ENCODE data around the gene C3orf33. TPM values are rescaled to one million over a fixed set of nuclear protein-coding genes. Genes with fewer than 3 reads are reported as not detected.

Gene C3orf33
- total RNA-seq, 1 experiment from 2014 or later = 4.7 TPM

DNA sequence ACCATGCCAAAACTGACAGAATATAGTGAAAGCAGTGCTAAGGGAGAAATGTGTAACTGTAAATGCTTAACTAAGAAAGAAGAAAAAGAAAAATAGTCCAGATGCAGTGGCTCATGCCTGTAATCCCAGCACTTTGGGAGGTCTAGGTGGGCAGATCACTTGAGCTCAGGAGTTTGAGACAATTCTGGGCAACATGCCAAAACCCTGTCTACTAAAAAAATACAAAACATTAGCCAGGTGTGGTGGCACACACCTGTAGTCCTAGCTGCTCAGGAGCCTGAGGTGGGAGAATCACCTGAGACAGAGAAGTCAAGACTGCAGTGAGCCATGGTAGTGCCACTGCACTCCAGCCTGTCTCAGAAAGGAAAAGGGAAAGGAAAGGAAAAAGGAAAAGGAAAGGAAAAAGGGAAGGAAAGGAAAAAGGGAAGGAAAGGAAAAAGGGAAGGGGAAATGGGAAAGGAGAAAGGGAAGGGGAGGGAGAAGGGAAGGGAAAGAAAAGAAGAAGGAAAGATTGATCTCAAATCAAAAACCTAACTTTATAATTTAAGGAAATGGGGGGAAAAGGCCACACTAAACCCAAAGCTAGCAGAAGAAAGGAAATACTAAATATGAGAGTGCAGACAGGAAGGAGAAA, 20.3 kb downstream of the C3orf33 start:
- Histone ChIP-seq H3K9me2 (ENCODE audit: insufficient read depth) (no peaks in the 10 kb centered on the region), H3K4me2 (ENCODE audit: low read length) (no peak overlapping the region), H3K36me3 (ENCODE audit: control insufficient read depth in 1 of 2, insufficient read depth in 2 of 2, low read length in 2 of 2) (no peaks in the 10 kb centered on the region), H3K9me3 (ENCODE audit: control insufficient read depth in 1 of 2, insufficient read depth in 1 of 2, low read depth in 1 of 2, low read length in 2 of 2) (no peaks in the 10 kb centered on the region), H3K27ac (ENCODE audit: low read depth, low read length) (no peak overlapping the region), H2AFZ (ENCODE audit: low read depth, low read length, poor library complexity, severe bottlenecking) (no peak overlapping the region), H3K79me2 (ENCODE audit: insufficient read depth, low read length) (peaks cover 4% of the 10 kb centered on the region; the same call in 1 of the 2 replicates), H3K9ac (ENCODE audit: low read length) (no peak overlapping the region), H3K4me3 (replicated peaks in 1 of 2; ENCODE audit: low read depth in 1 of 2, low read length in 2 of 2) (no peak overlapping the region), H4K20me1 (ENCODE audit: insufficient read depth) (no peaks in the 10 kb centered on the region), H3K4me1 (ENCODE audit: control insufficient read depth in 1 of 2, insufficient read depth in 2 of 2, low read length in 2 of 2) (peaks cover 5% of the 10 kb centered on the region in 2 experiments; a peak in 2 of 4 replicates), H3K27me3 (ENCODE audit: insufficient read depth, low read length) (no peaks in the 10 kb centered on the region)
- ATAC-seq (no peak), DNase-seq (ENCODE audit: low read depth, low spot score) (no peak)
- BruUV-seq (replicated peaks) = no TSS peak
- intact Hi-C loops (cut with micrococcal nuclease) = no loop called here
- ChIA-PET CTCF (interaction anchor here (1.5 kb wide), 1 partner anchor 20 kb away, joined by 4 read pairs; the partner anchor contains the start of gene C3orf33), POLR2A (interaction anchor here (0.7 to 1.8 kb wide), 2 partner anchors 11 to 20 kb away, joined by 3 to 5 read pairs; partner anchors contain the start of gene C3orf33), RAD21 (ENCODE audit: low non-redundant PET in 1 of 2, low total read pairs in 2 of 2, uncharacterized antibody in 2 of 2, unreplicated experiment in 2 of 2) (no interaction called here)
- TF ChIP-seq EZH2phosphoT487 (IDR thresholded peaks at IDR 0.05; ENCODE audit: borderline replicate concordance) (no peak), FOSL1 (IDR thresholded peaks at IDR 0.05; ENCODE audit: low read depth) (no peak), ELF1 (IDR thresholded peaks at IDR 0.05; ENCODE audit: borderline replicate concordance, low read depth) (no peak), SP1 (IDR thresholded peaks at IDR 0.05; ENCODE audit: low read depth) (no peak), CEBPB (IDR thresholded peaks at IDR 0.05; ENCODE audit: low read depth) (no peak), SRF (IDR thresholded peaks at IDR 0.05; ENCODE audit: low read depth) (no peak), ZNF274 (IDR thresholded peaks at IDR 0.05; ENCODE audit: low read depth, low read length) (no peak), ZFX (IDR thresholded peaks at IDR 0.05) (no peak), TCF7L2 (IDR thresholded peaks at IDR 0.05; ENCODE audit: borderline replicate concordance, extremely low read depth, insufficient read depth, insufficient read length) (no peak), POLR2A (IDR thresholded peaks at IDR 0.05; ENCODE audit: borderline replicate concordance, extremely low read depth, insufficient read depth, insufficient read length) (no peak), POLR2AphosphoS5 (IDR thresholded peaks at IDR 0.05; ENCODE audit: low read depth, low read length) (no peak), CBX3 (IDR thresholded peaks at IDR 0.05; ENCODE audit: low read depth) (no peak), EGR1 (IDR thresholded peaks at IDR 0.05; ENCODE audit: low read depth) (no peak)
- TF ChIP-seq, protein P1, sequence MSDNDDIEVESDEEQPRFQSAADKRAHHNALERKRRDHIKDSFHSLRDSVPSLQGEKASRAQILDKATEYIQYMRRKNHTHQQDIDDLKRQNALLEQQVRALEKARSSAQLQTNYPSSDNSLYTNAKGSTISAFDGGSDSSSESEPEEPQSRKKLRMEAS (IDR thresholded peaks at IDR 0.05) = no peak
- TF ChIP-seq, protein P2, sequence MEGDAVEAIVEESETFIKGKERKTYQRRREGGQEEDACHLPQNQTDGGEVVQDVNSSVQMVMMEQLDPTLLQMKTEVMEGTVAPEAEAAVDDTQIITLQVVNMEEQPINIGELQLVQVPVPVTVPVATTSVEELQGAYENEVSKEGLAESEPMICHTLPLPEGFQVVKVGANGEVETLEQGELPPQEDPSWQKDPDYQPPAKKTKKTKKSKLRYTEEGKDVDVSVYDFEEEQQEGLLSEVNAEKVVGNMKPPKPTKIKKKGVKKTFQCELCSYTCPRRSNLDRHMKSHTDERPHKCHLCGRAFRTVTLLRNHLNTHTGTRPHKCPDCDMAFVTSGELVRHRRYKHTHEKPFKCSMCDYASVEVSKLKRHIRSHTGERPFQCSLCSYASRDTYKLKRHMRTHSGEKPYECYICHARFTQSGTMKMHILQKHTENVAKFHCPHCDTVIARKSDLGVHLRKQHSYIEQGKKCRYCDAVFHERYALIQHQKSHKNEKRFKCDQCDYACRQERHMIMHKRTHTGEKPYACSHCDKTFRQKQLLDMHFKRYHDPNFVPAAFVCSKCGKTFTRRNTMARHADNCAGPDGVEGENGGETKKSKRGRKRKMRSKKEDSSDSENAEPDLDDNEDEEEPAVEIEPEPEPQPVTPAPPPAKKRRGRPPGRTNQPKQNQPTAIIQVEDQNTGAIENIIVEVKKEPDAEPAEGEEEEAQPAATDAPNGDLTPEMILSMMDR (IDR thresholded peaks at IDR 0.05 in 2 of 3, conservative IDR thresholded peaks at IDR 0.05 in 1 of 3; ENCODE audit: borderline replicate concordance in 1 of 3, insufficient read depth in 1 of 3, low read depth in 2 of 3, low read length in 2 of 3) = no peak
- TF ChIP-seq, protein P3, sequence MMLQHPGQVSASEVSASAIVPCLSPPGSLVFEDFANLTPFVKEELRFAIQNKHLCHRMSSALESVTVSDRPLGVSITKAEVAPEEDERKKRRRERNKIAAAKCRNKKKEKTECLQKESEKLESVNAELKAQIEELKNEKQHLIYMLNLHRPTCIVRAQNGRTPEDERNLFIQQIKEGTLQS (IDR thresholded peaks at IDR 0.05) = no peak

Measured in HCT116 (cell line).